Upper lobe of left lung (tissue), 6 donors: ENCODE results near the gene FOXD2. TPM values are rescaled to one million over a fixed set of nuclear protein-coding genes. Genes with fewer than 3 reads are reported as not detected.

Experiments
- ATAC-seq, 2 donors: fragments of 200-7000 bp; cut with Tn5 transposase; one replicate each; pipeline ENCODE4 v1.9.1; 2022; ENCODE audit warnings: mild to moderate bottlenecking in 2 of 2, moderate library complexity in 2 of 2; ENCODE audit not compliant: low FRiP score in 2 of 2
- DNase-seq, 2 donors: peaks; one replicate each; pipeline ENCODE4 v3.0.0-alpha.2; 2019 to 2020
- H3K27ac ChIP-seq, 4 donors: fragments of 200-600 bp; sonication (generic); one replicate each; pipeline ENCODE4 v1.5.1; 2016 to 2019
- H3K27me3 ChIP-seq, 4 donors: fragments of 200-600 bp; sonication (generic); one replicate each; pipeline ENCODE4 v1.5.1; 2017 to 2019
- H3K36me3 ChIP-seq, 4 donors: fragments of 200-600 bp; sonication (generic); one replicate each; pipeline ENCODE4 v1.5.1; 2016 to 2019
- H3K4me1 ChIP-seq, 4 donors: fragments of 200-600 bp; sonication (generic); one replicate each; pipeline ENCODE4 v1.5.1; 2018 to 2019
- H3K4me3 ChIP-seq, 4 donors: fragments of 200-600 bp; sonication (generic); one replicate each; pipeline ENCODE4 v1.5.1; 2017 to 2019; ENCODE audit warnings: mild to moderate bottlenecking in 2 of 4, moderate library complexity in 1 of 4
- H3K9me3 ChIP-seq, 4 donors: fragments of 200-600 bp; sonication (generic); one replicate each; pipeline ENCODE4 v1.5.1; 2018 to 2019
- EP300 ChIP-seq, 4 donors: sonication (generic); formaldehyde crosslinking; IDR thresholded peaks; one replicate each; pipeline ENCODE4 v1.5.1; 2017; ENCODE audit warnings: antibody characterized with exemption in 4 of 4, control low read depth in 2 of 4
- POLR2A ChIP-seq, 4 donors: fragments of 450-650 bp; IDR thresholded peaks; one replicate each; pipeline ENCODE4 v1.5.1; 2016 to 2017; ENCODE audit warnings: antibody characterized with exemption in 4 of 4, mild to moderate bottlenecking in 2 of 4
- POLR2AphosphoS5 ChIP-seq, 2 donors: sonication (generic); formaldehyde crosslinking; IDR thresholded peaks; one replicate each; pipeline ENCODE4 v1.5.1; 2017; ENCODE audit warnings: antibody characterized with exemption in 2 of 2
- WGBS, 2 donors: methylation state at CpG; one replicate each; pipeline ENCODE4 v1.1.5; 2017 to 2018; 5-methylcytosine and 5-hydroxymethylcytosine counted together
- total RNA-seq, 6 donors: library from RNA; depleted of rRNA in 4 of 6; stranded (reverse); fragments of >200 nt in 4 of 6; gene quantifications; one replicate each; pipeline versions ENCODE4 v1.1.0 to v1.2.1, GENCODE V29; 2016 to 2021
- TF ChIP-seq, protein P1 (sequence below), 6 experiments: fragments of 450-650 bp in 4 of 6; fragments of 200-600 bp in 2 of 6; sonication (generic) in 2 of 6; IDR thresholded peaks; one replicate each; pipeline ENCODE4 v1.5.1; 2016 to 2019; ENCODE audit warnings: antibody characterized with exemption in 6 of 6
- donor health status: DM: no; HTN: no; CAD: no; lungs with moderate emphysema.
- donor health status: DM: no; HTN: yes; CAD: no; lungs with severe emphysema.

The FOXD2 gene
- total RNA-seq, 6 donors from 2014 or later: under 0.01 to 0.69 (median 0.40) TPM

DNA sequence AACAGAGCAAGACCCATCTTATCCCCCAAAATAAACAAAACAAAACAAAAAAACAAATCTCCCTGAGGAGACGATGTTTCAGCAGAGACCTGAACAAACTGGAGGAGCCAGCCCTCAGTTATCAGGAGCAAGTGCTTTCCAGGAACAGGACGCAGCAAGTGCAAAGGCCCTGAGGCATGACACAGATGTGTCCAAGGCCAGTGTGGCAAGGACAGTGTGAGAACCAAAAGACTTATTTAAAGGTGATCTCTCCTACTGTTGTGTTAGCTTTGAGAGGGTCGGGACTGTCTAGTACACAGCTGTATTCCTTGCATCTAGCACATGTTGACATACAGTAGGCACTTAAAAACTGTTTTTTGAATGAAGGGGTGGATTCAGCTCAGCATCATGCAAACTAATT, 48.0 kb downstream of the FOXD2 start:
- Histone ChIP-seq H3K4me1 (no peaks in the 10 kb centered on the region), H3K4me3 (no peak overlapping the region), H3K27ac (no peak overlapping the region), H3K36me3 (no peaks in the 10 kb centered on the region), H3K9me3 (no peaks in the 10 kb centered on the region), H3K27me3 (no peaks in the 10 kb centered on the region)
- TF ChIP-seq EP300 (IDR thresholded peaks at IDR 0.05): no peak
- no peak for TF ChIP-seq POLR2AphosphoS5 (IDR thresholded peaks at IDR 0.05)
- TF ChIP-seq, protein P1, sequence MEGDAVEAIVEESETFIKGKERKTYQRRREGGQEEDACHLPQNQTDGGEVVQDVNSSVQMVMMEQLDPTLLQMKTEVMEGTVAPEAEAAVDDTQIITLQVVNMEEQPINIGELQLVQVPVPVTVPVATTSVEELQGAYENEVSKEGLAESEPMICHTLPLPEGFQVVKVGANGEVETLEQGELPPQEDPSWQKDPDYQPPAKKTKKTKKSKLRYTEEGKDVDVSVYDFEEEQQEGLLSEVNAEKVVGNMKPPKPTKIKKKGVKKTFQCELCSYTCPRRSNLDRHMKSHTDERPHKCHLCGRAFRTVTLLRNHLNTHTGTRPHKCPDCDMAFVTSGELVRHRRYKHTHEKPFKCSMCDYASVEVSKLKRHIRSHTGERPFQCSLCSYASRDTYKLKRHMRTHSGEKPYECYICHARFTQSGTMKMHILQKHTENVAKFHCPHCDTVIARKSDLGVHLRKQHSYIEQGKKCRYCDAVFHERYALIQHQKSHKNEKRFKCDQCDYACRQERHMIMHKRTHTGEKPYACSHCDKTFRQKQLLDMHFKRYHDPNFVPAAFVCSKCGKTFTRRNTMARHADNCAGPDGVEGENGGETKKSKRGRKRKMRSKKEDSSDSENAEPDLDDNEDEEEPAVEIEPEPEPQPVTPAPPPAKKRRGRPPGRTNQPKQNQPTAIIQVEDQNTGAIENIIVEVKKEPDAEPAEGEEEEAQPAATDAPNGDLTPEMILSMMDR (IDR thresholded peaks at IDR 0.05): no peak
- TF ChIP-seq POLR2A (IDR thresholded peaks at IDR 0.05): no peak
- DNase-seq (no peak), ATAC-seq (no peak)
- 85 to 88% methylated on average over 3 of the region's 3 CpGs for WGBS, 2 donors

DNA sequence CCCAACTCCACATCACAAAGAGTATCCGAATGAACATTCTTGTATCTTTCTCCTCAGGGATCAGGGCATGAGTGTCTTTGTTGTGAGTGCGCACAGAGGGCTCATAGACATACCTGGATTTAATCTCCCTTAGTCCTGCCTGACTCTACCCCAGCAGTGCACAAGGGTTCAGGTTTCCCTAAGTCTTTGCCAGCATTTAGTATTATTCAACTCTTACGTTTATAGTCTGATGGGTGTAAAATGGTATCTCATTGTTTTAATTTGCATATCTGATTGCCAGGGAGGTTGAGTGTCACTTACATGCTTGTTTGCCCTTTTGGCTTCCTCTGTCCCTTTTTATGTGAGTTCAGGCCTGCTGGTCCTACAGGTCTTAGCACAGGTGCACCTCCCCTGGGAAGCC, 49.5 kb downstream of the FOXD2 start:
- WGBS, 2 donors: 95 to 96% methylated on average over 3 of the region's 3 CpGs
- no peak for ATAC-seq

DNA sequence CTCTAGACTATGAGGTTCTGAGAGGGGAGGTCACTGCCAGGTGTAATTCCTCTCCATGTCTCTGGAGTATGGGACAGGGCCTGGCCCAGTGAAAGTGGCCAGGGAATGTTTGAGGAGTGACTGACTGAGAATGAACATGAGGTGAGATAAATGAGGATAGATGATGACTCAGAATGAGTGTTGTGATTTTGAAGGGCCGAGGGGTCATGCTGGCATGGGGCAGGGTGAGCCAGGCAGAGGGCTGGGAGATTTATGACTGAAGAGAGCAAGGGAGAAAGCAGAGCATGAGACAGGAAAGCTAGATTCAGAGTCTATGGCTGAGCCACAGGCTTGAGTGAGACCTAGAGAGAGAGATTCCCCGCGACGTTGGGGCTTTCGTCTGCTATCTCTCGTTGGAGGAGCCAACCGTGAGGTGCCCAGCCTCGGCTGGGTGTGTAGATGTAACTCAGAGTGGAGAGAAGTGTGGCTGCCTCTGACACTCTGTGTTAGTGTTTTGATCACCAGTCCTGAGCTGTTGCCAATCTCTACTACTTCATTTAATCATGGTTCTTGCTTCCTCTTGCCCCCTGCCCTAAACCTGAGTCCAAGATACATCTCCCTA, 50.1 kb downstream of the FOXD2 start:
- H3K27me3 ChIP-seq: no peaks in the 10 kb centered on the region
- H3K9me3 ChIP-seq: no peaks in the 10 kb centered on the region
- ATAC-seq (no peak), DNase-seq (no peak)
- H3K27ac ChIP-seq: no peak overlapping the region
- no peak overlapping the region for H3K4me3 ChIP-seq
- TF ChIP-seq, protein P1 (IDR thresholded peaks at IDR 0.05): no peak
- TF ChIP-seq POLR2AphosphoS5 (IDR thresholded peaks at IDR 0.05): no peak
- TF ChIP-seq EP300 (IDR thresholded peaks at IDR 0.05): no peak
- no peak for TF ChIP-seq POLR2A (IDR thresholded peaks at IDR 0.05)
- no peaks in the 10 kb centered on the region for H3K36me3 ChIP-seq
- no peaks in the 10 kb centered on the region for H3K4me1 ChIP-seq
- 83 to 88% methylated on average over 8 of the region's 8 CpGs for WGBS, 2 donors

More for the DNA sequence above, 49.5 kb downstream of the FOXD2 start:
- no peaks in the 10 kb centered on the region for H3K9me3 ChIP-seq
- H3K36me3 ChIP-seq: no peaks in the 10 kb centered on the region
- no peaks in the 10 kb centered on the region for H3K27me3 ChIP-seq
- no peak overlapping the region for H3K27ac ChIP-seq
- no peak overlapping the region for H3K4me3 ChIP-seq
- TF ChIP-seq, protein P1 (IDR thresholded peaks at IDR 0.05): no peak
- no peak for TF ChIP-seq EP300 (IDR thresholded peaks at IDR 0.05)
- no peak for TF ChIP-seq POLR2AphosphoS5 (IDR thresholded peaks at IDR 0.05)
- TF ChIP-seq POLR2A (IDR thresholded peaks at IDR 0.05): no peak
- DNase-seq: no peak
- no peaks in the 10 kb centered on the region for H3K4me1 ChIP-seq

Other genes with a start within 250 kb of the FOXD2 start
- gene PDZK1IP1, start 248.0 kb upstream of the FOXD2 start, total RNA-seq: 10 to 100 TPM; 17.8 to 57.6 (median 41.4) TPM
- gene TAL1, start 205.8 kb upstream of the FOXD2 start, total RNA-seq: 10 to 100 TPM in 4 of 6 donors, 1 to 10 TPM in 2; 4.2 to 16.4 (median 10.8) TPM
- gene STIL, start 123.9 kb upstream of the FOXD2 start, total RNA-seq: 1 to 10 TPM; 1.1 to 7.0 (median 2.9) TPM
- 100 to 1,000 TPM in 3 of 6 donors, 10 to 100 TPM in 3; 36.7 to 134 (median 97.7) TPM for gene CMPK1, start 104.3 kb upstream of the FOXD2 start, total RNA-seq
- not detected for gene FOXE3, start 21.8 kb upstream of the FOXD2 start, total RNA-seq